A673 (cell line): ENCODE data around the gene TXNDC17. TPM values are rescaled to one million over a fixed set of nuclear protein-coding genes. Genes with fewer than 3 reads are reported as not detected.

Source experiments
- BruUV-seq: library from RNA; stranded (reverse); fragments of 400-500 nt; replicated peaks from 2 replicates; lab custom pipeline; 2021; lab: Mats Ljungman, UMichigan
- CTCF ChIA-PET: fragments of 300-600 bp; sonication (Branson Sonifier 250); formaldehyde crosslinking; loops from one replicate; lab custom pipeline; 2022; ENCODE audit warnings: antibody characterized with exemption; lab: Charles Lee
- POLR2A ChIA-PET: fragments of 300-600 bp; sonication (Branson Sonifier 250); formaldehyde crosslinking; loops from one replicate; lab custom pipeline; 2022; ENCODE audit warnings: antibody characterized with exemption; ENCODE audit not compliant: low non-redundant PET; lab: Charles Lee
- DNase-seq: peaks from one replicate; pipeline ENCODE4 v3.0.0-alpha.2; 2015; ENCODE audit warnings: low spot score
- H3K27ac ChIP-seq: fragments of 200-600 bp; sonication (generic); 2 replicates; pipeline ENCODE4 v1.5.1; 2016; ENCODE audit warnings: mixed run types, low read depth, mild to moderate bottlenecking, mixed read lengths, antibody characterized with exemption, low read length; ENCODE audit not compliant: poor library complexity, severe bottlenecking
- H3K27me3 ChIP-seq: fragments of 200-600 bp; sonication (generic); replicated peaks from 2 replicates; pipeline ENCODE4 v1.6.1; 2017; ENCODE audit warnings: mixed run types, low read depth, mild to moderate bottlenecking, mixed read lengths, antibody characterized with exemption, low read length; ENCODE audit not compliant: insufficient read depth, poor library complexity
- H3K36me3 ChIP-seq: fragments of 200-600 bp; sonication (generic); 2 replicates; pipeline ENCODE4 v1.6.1; 2016; ENCODE audit warnings: mixed run types, mild to moderate bottlenecking, mixed read lengths, antibody characterized with exemption, low read length; ENCODE audit not compliant: insufficient read depth, poor library complexity, severe bottlenecking
- H3K4me1 ChIP-seq: fragments of 200-600 bp; sonication (generic); 2 replicates; pipeline ENCODE4 v1.6.1; 2017; ENCODE audit warnings: mixed run types, mild to moderate bottlenecking, mixed read lengths, antibody characterized with exemption, low read length; ENCODE audit not compliant: insufficient read depth, poor library complexity, severe bottlenecking
- H3K4me3 ChIP-seq: fragments of 200-600 bp; sonication (generic); 2 replicates; pipeline ENCODE4 v1.5.1; 2016; ENCODE audit warnings: low read depth, mixed run types, mild to moderate bottlenecking, mixed read lengths, low read length; ENCODE audit not compliant: poor library complexity, severe bottlenecking
- H3K9me3 ChIP-seq: fragments of 200-600 bp; sonication (generic); 2 replicates; pipeline ENCODE4 v1.6.1; 2016; ENCODE audit warnings: mixed run types, low read depth, mild to moderate bottlenecking, mixed read lengths, antibody characterized with exemption, low read length; ENCODE audit not compliant: poor library complexity, severe bottlenecking
- CTCF ChIP-seq: fragments of 300-800, 200-600 bp; sonication (generic); conservative IDR thresholded peaks from 2 replicates; pipeline ENCODE4 v1.5.1; 2017; ENCODE audit warnings: low read depth, mild to moderate bottlenecking, antibody characterized with exemption, low read length, moderate library complexity, mixed read lengths
- EZH2 ChIP-seq: fragments of 200-600 bp; sonication (generic); IDR thresholded peaks from 2 replicates; pipeline ENCODE4 v1.6.1; 2017; ENCODE audit warnings: borderline replicate concordance, low read depth, mild to moderate bottlenecking, mixed read lengths, antibody characterized with exemption, low read length; ENCODE audit not compliant: poor library complexity, severe bottlenecking
- intact Hi-C: fragments of 100-400 bp; cut with micrococcal nuclease; formaldehyde crosslinking; loops from one replicate; pipeline ENCODE4 v1.10.0; 2022; ENCODE audit not compliant: unreplicated experiment
- total RNA-seq: library from RNA; stranded (reverse); gene quantifications from 2 replicates; pipeline ENCODE4 v1.2.3, GENCODE V29; 2021

The TXNDC17 gene
- total RNA-seq, 1 experiment from 2014 or later, result 147 TPM

- H3K36me3 ChIP-seq, result no peaks in the 10 kb centered on the region
- no peaks in the 10 kb centered on the region for H3K9me3 ChIP-seq
- H3K27me3 ChIP-seq, result peaks cover 26% of the 10 kb centered on the region
- POLR2A ChIA-PET, result no interaction called here
- no peaks in the 10 kb centered on the region for H3K4me1 ChIP-seq
- CTCF ChIA-PET, result no interaction called here
- no peak overlapping the region for H3K27ac ChIP-seq
- no peak for DNase-seq
- intact Hi-C loops, result loop anchor here (10.0 kb wide), 2 partner anchors 167 to 227 kb away; partner anchors contain the start of gene TEKT1
- TF ChIP-seq CTCF (no peak), EZH2 (no peak)
- no peak overlapping the region for H3K4me3 ChIP-seq
- no TSS peak for BruUV-seq
Observed at GRCh38 chr17:6668219-6668618, 27.4 kb downstream of the TXNDC17 start.

GRCh38 chr17:6668727-6669425 lies 28.0 kb downstream of the TXNDC17 start:
- Histone ChIP-seq H3K36me3 (no peaks in the 10 kb centered on the region), H3K9me3 (no peaks in the 10 kb centered on the region), H3K4me1 (no peaks in the 10 kb centered on the region), H3K4me3 (no peak overlapping the region), H3K27me3 (peaks cover 26% of the 10 kb centered on the region), H3K27ac (no peak overlapping the region)
- DNase-seq, result no peak
- intact Hi-C loops, result loop anchor here (10.0 kb wide), 2 partner anchors 166 to 226 kb away; partner anchors contain the start of gene TEKT1
- CTCF ChIA-PET, result no interaction called here
- no TSS peak for BruUV-seq
- TF ChIP-seq CTCF (no peak), EZH2 (no peak)
- POLR2A ChIA-PET, result interaction anchor here (0.5 kb wide), 1 partner anchor 33 kb away, joined by 4 read pairs; no protein-coding TSS in a partner anchor

GRCh38 chr17:6669479-6670212 lies 28.8 kb downstream of the TXNDC17 start:
- POLR2A ChIA-PET, result interaction anchor here (0.5 kb wide), 1 partner anchor 32 kb away, joined by 4 read pairs; no protein-coding TSS in a partner anchor
- BruUV-seq, result no TSS peak
- intact Hi-C loops, result loop anchor here (10.0 kb wide), 2 partner anchors 165 to 225 kb away; partner anchors contain the start of gene TEKT1

More at GRCh38 chr17:6669479-6670212, 28.8 kb downstream of the TXNDC17 start:
- no peak overlapping the region for H3K4me3 ChIP-seq
- DNase-seq, result no peak
- no peaks in the 10 kb centered on the region for H3K4me1 ChIP-seq
- TF ChIP-seq EZH2 (no peak), CTCF (no peak)
- no peaks in the 10 kb centered on the region for H3K9me3 ChIP-seq
- CTCF ChIA-PET, result interaction anchor here (0.6 kb wide), 1 partner anchor 1250 kb away, joined by 4 read pairs; no protein-coding TSS in a partner anchor
- peaks cover 26% of the 10 kb centered on the region for H3K27me3 ChIP-seq
- H3K36me3 ChIP-seq, result no peaks in the 10 kb centered on the region
- H3K27ac ChIP-seq, result no peak overlapping the region
